Subcutaneous adipose tissue (tissue), 4 donors: ENCODE results near the gene NOP9. TPM values are rescaled to one million over a fixed set of nuclear protein-coding genes. Genes with fewer than 3 reads are reported as not detected.

ENCODE experiments used
- total RNA-seq, 4 donors: library from RNA; depleted of rRNA; stranded (reverse); fragments of >200 nt; gene quantifications; one replicate each; pipeline ENCODE4 v1.1.0, GENCODE V29; 2016
- TF ChIP-seq, protein P1 (sequence below): fragments of 450-650 bp; IDR thresholded peaks from one replicate; pipeline ENCODE4 v1.5.1; 2016; ENCODE audit warnings: low read depth, mild to moderate bottlenecking, control low read depth, antibody characterized with exemption, moderate library complexity

The NOP9 gene
- total RNA-seq, 4 donors from 2014 or later: 14.3 to 19.4 (median 15.1) TPM

DNA sequence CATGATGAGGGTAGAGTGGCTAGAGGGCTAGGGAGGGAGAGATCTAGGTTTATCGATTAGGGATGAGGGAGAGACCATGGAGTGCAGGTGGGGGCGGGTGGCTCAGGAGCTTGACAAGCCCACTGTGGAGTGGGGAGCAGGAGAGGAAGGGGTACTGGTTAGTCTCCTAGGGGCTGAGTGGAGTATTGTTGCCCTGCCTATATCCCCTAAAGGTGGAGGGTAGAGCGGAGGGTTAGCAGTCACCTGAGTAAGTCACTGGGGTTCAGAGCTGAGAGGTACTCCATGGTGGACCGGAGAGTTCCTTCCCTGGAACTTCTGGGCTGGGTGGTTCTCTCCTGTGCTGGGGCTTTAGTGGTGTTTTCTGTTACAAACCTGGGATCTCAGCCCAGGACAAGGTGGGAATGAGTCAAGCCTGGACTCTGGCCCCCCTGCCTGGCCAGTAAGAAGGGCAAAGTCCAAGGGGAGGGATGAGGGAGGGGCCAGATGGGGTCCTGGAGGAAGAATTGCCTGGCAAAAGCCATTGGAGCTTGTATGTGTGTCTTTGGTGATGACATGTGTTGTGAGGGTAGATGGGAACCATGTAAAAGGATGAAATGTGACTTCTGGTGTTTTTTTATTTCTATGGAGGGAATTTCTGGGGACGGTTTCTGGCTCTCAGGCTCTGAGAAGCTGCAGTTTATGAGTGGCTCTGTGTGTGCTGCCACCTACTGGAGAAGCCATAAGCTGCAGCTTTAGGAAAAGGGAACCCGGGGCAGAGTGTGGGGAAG is 8.1 kb downstream of the NOP9 start, which contains the start of gene CIDEB:
CIDEB (minus strand) TSS at position 403 of the 767 bp plus-strand sequence; CDS start at position 284, 119 bp downstream.
- TF ChIP-seq, protein P1, sequence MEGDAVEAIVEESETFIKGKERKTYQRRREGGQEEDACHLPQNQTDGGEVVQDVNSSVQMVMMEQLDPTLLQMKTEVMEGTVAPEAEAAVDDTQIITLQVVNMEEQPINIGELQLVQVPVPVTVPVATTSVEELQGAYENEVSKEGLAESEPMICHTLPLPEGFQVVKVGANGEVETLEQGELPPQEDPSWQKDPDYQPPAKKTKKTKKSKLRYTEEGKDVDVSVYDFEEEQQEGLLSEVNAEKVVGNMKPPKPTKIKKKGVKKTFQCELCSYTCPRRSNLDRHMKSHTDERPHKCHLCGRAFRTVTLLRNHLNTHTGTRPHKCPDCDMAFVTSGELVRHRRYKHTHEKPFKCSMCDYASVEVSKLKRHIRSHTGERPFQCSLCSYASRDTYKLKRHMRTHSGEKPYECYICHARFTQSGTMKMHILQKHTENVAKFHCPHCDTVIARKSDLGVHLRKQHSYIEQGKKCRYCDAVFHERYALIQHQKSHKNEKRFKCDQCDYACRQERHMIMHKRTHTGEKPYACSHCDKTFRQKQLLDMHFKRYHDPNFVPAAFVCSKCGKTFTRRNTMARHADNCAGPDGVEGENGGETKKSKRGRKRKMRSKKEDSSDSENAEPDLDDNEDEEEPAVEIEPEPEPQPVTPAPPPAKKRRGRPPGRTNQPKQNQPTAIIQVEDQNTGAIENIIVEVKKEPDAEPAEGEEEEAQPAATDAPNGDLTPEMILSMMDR: no peak

DNA sequence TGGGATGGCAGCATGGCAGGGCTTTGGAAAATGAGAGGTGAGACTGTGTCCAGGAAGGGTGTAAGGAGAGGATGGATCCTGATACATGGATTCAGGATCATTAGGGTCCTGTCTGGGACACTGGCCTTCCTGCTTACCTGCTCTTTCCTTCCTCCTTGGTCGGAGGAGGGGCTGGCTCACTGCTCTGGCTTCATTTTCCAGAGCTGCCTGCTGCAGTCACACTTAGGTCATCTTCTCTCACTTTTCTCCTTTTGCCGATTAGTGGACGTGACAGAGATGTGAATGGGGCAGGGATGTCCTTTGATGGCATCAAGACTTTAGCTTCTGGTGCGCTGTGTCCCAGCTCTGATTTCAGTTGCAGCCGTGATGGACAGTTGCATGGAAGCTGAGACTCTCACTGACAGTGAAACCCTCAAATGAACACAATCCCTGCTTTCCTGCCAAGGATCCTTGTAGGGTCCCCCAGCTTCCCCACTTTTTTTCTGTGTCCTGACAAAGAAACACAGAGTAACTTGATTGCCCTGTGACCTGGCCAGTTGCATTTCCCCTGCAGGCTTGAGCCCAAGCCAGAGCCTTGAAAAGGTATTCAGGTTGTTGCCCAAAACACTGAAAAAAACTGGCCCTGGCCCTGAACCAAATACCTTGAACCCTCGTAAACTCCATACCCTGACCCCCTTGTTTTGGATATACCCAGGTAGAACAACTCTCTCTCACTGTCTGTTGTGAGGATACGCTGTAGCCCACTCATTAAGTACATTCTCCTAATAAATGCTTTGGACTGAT is 8.9 kb downstream of the NOP9 start:
- TF ChIP-seq, protein P1: no peak

DNA sequence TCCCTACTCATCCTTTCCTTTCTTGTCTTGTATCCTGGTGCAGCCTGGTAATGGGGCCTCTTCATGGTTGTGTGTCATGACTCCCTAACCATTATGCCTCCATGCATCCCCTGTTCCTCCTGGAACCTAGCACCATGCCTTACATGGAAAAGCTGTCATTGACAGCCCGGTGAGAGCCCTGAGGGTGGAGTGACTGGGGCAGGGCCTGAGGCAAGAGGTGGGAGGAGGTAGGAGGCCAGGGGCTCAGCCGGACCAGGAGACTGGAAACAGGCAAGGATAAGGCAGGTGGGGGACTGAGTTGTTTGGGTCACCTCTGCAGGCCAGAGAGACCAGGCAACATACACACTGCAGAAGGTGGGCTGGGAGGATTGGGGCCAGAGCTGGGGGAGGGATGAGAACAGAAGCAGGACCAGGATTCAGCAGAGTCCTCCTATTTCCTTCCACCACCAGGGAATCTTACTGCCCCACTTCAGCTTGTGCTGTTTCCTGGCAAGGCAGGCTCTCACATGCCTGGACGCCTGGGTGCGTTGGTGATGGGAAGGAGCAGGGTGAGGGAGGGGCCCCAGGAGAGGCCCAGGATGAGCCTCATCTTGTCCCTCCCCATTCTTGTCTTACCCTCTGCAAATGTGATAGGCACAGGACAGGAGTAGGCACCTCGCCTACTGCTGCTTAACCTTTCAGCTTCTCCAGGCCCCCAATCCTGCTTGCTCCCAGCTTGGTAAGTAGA is 10.1 kb downstream of the NOP9 start, which contains the start of gene LTB4R2:
LTB4R2 (plus strand) TSS at position 603 of the 727 bp plus-strand sequence. CDS start 525 bp downstream, outside the sequence.
- TF ChIP-seq, protein P1: no peak

DNA sequence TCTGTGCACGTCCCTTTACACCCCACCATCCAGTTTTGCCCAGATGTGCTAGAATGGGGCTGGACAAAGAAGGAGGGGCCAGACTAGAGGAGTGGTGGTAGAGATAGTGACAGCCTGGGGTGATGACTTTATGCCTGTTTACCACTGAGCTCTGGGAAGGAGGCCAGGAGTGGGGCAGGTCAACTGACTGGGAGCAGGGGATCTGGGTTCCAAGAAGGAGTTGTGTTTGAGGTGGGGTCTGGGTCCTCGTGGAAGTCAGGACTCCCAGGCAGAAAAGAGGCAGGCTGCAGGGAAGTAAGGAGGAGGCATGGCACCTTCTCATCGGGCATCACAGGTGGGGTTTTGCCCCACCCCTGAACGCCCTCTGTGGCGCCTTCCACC is 10.6 kb downstream of the NOP9 start:
- TF ChIP-seq, protein P1: no peak

DNA sequence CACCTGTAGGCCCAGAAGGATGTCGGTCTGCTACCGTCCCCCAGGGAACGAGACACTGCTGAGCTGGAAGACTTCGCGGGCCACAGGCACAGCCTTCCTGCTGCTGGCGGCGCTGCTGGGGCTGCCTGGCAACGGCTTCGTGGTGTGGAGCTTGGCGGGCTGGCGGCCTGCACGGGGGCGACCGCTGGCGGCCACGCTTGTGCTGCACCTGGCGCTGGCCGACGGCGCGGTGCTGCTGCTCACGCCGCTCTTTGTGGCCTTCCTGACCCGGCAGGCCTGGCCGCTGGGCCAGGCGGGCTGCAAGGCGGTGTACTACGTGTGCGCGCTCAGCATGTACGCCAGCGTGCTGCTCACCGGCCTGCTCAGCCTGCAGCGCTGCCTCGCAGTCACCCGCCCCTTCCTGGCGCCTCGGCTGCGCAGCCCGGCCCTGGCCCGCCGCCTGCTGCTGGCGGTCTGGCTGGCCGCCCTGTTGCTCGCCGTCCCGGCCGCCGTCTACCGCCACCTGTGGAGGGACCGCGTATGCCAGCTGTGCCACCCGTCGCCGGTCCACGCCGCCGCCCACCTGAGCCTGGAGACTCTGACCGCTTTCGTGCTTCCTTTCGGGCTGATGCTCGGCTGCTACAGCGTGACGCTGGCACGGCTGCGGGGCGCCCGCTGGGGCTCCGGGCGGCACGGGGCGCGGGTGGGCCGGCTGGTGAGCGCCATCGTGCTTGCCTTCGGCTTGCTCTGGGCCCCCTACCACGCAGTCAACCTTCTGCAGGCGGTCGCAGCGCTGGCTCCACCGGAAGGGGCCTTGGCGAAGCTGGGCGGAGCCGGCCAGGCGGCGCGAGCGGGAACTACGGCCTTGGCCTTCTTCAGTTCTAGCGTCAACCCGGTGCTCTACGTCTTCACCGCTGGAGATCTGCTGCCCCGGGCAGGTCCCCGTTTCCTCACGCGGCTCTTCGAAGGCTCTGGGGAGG is 11.3 kb downstream of the NOP9 start, which contains the start of gene LTB4R:
LTB4R (plus strand) TSS at position 857 of the 959 bp plus-strand sequence. CDS start 4,150 bp downstream, outside the sequence.
- TF ChIP-seq, protein P1: no peak

DNA sequence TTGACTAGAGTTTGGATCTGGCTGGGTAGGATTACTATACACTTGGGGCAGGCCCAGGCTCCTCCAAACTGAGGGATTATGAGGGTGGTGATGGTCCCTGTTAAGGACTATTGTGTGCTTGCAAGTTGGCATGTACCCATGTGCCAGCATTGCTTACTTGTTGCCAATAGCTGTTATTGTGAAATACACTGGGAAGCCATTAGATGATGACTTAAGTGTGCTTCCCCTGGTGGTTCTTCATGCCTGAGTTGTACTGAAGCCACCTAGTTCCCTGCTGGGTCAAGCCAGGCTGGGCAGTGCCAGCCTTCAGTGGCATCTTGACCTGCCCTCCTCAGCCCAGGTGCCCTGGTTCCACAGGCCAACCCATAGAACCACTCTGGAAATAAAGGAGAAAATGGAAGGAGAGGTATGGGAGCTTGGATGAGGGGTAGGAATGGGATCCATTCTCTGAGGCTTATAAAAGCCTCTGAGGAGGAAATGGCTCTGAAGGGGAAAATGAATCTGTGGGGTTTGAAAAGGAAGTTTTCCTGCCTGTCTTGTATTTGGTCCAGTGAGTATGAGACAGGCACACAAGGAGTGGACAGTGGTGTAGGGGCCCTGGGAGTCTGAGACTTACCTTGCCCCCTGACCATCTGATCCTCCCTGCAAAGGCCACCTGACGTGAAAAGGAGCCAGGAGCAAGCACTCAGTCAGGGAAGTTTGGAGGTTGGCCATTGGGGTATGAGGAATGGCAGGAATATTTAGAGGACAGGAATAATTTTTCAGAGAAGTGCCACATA is 12.4 kb downstream of the NOP9 start:
- TF ChIP-seq, protein P1: no peak
